EH (cell line): ENCODE measurements around the gene AATK.

Experiments
- DNase-seq: peaks from one replicate; pipeline ENCODE4 v3.0.0-alpha.2; 2015; ENCODE audit warnings: low read depth

The AATK gene

DNA sequence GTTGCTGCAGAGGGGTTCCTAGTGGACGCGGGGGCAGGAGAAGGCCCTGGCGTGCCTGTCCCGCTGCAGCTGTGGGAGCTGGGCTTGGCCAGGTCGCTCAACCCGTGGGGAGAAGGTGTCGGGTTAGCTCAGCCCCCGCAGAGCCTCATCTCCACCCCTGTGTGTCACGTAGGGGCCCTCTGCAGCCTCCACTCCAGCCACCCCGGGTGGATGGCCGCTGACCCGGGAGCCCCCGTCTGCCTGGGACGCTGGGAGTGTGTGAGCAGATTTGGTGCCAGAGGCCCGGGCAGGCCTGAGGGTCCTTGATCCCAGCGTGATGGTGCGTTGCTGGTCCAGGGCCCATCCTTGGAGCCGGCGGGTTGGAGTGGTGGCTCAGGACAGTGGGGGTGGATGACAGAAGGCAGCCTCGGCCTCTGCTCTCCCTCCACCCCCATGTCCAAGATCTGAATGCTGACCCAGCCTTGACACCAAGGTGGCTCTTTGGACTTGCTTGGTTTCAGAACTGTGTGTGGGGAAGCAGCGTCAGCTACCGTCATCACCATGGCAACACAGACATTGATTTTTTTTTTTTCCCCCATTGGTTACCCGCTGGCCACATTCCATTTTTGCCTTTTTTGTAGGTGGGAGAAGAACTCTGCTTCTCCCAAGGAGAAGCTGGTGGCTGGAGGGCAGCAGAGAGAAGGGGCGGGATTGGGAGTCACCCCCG, 95.3 kb downstream of the AATK start:
- no peak for DNase-seq

DNA sequence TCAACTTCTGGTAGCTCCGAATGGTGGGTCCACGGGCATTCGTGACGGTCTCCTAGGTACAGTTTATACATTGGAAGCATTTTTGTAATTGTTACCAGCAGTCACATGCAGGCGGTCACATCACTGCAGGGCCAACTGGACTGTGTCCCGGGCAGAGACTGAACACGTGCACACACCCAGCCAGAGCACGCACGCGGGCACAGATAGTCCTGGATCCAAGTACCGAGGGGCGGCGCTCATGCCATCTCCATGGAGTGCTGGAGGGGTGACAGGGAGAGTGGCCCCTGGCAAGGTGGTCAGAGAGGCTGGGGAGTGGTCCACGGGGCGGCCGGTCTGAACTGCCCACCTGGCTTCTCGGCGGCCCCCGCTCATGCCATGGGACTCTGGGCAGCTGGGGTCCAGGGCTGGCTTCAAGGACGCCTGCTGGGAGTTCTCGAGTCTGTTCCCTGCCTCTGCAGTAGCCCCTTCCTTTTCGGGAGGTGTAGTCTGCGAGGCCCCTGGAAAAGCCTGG, 96.8 kb downstream of the AATK start:
- no peak for DNase-seq

DNA sequence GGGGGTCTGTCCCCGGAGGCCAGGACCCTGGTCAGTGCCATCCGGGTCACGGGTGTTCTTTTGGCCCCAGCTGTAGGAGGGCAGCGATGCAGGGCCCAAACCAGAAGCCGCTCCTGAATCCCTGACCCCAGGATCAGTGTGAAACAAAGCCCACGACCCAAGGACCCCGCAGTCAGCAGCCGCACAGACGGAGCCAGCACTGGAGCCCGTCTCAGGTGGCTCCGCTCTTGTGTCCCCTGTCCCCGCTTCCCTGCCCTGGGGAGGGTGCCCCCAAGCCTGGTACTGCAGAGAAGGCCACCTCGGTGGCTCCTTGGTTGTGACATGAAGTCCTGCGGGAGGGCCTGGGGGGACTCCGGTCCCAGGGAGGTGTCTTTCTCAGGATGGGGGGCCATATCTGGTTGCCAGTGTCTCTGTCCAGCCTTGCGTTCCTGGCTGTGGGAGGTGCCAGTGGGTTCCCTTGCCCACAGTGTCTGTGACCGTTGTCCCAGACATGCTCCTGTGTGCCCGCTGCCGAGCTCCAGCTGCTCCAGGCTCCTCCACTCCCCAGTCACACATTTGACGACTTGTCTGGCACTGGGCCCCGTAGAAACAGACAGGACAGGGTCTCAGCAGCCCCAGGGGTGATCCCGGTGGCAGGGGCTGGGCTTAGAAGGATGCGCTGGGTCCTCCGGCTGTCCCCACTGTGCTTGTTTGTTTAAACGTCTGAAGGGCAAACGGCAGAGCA, 97.4 kb downstream of the AATK start:
- no peak for DNase-seq

DNA sequence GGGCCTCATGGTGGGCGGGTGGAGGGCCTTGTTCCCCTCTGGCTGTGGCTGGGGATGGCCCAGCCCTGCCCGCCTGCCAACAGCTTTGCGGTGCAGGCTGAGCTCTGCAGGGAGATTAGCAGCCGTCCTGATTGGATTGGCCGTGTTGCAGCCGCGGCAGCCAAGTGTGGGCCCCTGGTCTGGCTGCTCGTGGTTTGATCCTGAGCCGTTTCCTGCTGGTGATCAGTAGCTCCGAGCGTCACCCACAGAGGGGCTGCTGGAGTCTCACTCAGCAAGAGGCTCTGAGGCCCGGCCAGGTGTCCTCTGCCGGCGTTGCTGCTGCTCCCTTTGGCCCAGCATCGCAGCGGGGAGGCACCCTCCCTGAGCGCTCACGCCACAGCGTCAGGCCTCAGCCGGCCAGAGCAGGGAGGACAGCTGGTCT, 98.6 kb downstream of the AATK start:
- DNase-seq: no peak
